Measurements from ENCODE around the gene SLCO2B1.
A peak's percentile ranks its signal among the peaks of the same experiment; 100 is the strongest.

The SLCO2B1 gene

GRCh38 chr11:75214843-75215242 is 63.9 kb downstream of the SLCO2B1 start:
- no peak for DNase-seq (ENCODE audit: low read depth, low spot score)

- no peak for DNase-seq (ENCODE audit: low read depth, low spot score)
Measured at GRCh38 chr11:75219869-75220268, 69.0 kb downstream of the SLCO2B1 start.

- DNase-seq (ENCODE audit: low read depth, low spot score), result no peak
Measured at GRCh38 chr11:75223954-75224643, 73.2 kb downstream of the SLCO2B1 start.

GRCh38 chr11:75225794-75226193 is 74.9 kb downstream of the SLCO2B1 start:
- DNase-seq (ENCODE audit: low read depth, low spot score), result no peak

- DNase-seq (ENCODE audit: low read depth, low spot score), result no peak
Measured at GRCh38 chr11:75229466-75229865, 78.6 kb downstream of the SLCO2B1 start.

GRCh38 chr11:75230621-75231020 is 79.7 kb downstream of the SLCO2B1 start:
- no peak for DNase-seq (ENCODE audit: low read depth, low spot score)

GRCh38 chr11:75233754-75234172 is 82.9 kb downstream of the SLCO2B1 start:
- DNase-seq (ENCODE audit: low read depth, low spot score), result no peak

GRCh38 chr11:75236062-75236461 is 85.2 kb downstream of the SLCO2B1 start:
- no peak for DNase-seq (ENCODE audit: low read depth, low spot score)

- no peak for DNase-seq (ENCODE audit: low read depth, low spot score)
Measured at GRCh38 chr11:75237050-75237449, 86.1 kb downstream of the SLCO2B1 start.

- DNase-seq (ENCODE audit: low read depth, low spot score), result no peak
Measured at GRCh38 chr11:75238595-75239440, 87.9 kb downstream of the SLCO2B1 start.

- DNase-seq (ENCODE audit: low read depth, low spot score), result no peak
Measured at GRCh38 chr11:75239531-75240290, 88.8 kb downstream of the SLCO2B1 start.

GRCh38 chr11:75240311-75241035 is 89.6 kb downstream of the SLCO2B1 start, which contains the start of gene TPBGL:
Gene TPBGL (plus strand): TSS chr11:75240774. CDS start chr11:75241050, 276 bp downstream.
- DNase-seq (ENCODE audit: low read depth, low spot score), result no peak

- DNase-seq (ENCODE audit: low read depth, low spot score), result peak; percentile 63
Measured at GRCh38 chr11:75241036-75241905, 90.4 kb downstream of the SLCO2B1 start.

GRCh38 chr11:75241906-75242644 is 91.2 kb downstream of the SLCO2B1 start:
- no peak for DNase-seq (ENCODE audit: low read depth, low spot score)

- DNase-seq (ENCODE audit: low read depth, low spot score), result no peak
Measured at GRCh38 chr11:75242722-75243600, 92.1 kb downstream of the SLCO2B1 start.

GRCh38 chr11:75244052-75244814 is 93.3 kb downstream of the SLCO2B1 start:
- no peak for DNase-seq (ENCODE audit: low read depth, low spot score)

GRCh38 chr11:75245356-75246005 is 94.6 kb downstream of the SLCO2B1 start:
- DNase-seq (ENCODE audit: low read depth, low spot score), result no peak
